H1 (cell line): ENCODE results near the gene GPR160. TPM values are rescaled to one million over a fixed set of nuclear protein-coding genes. Genes with fewer than 3 reads are reported as not detected.

ENCODE experiments used
- CTCF ChIA-PET: fragments of 300-600 bp; sonication (Branson Sonifier 250); formaldehyde crosslinking; loops from one replicate; lab custom pipeline; 2021; ENCODE audit not compliant: partially characterized antibody; lab: Charles Lee
- POLR2A ChIA-PET: fragments of 300-600 bp; sonication (Branson Sonifier 250); formaldehyde crosslinking; loops from one replicate; lab custom pipeline; 2021; ENCODE audit warnings: inconsistent platforms; ENCODE audit not compliant: partially characterized antibody; lab: Charles Lee
- DNase-seq, 2 experiments: peaks; one replicate each; pipeline versions ENCODE4 v3.0.0 to v3.0.0-alpha.2; 2010 to 2022; ENCODE audit warnings: low spot score in 2 of 2, low read depth in 1 of 2, mixed read lengths in 1 of 2
- FAIRE-seq: peaks from 2 replicates; lab custom pipeline; 2011; peaks lifted over from hg19 to GRCh38; lab: Jason Lieb, UNC
- H2AFZ ChIP-seq: 2 replicates; pipeline ENCODE4 v1.8.1; 2012; ENCODE audit warnings: low read length, inconsistent platforms
- H2AK5ac ChIP-seq: 2 replicates; pipeline ENCODE4 v1.6.1; 2013; ENCODE audit warnings: low read depth, low read length
- H2BK120ac ChIP-seq: replicated peaks from 2 replicates; pipeline ENCODE3; 2013; ENCODE audit warnings: low read depth, low read length, inconsistent platforms
- H2BK12ac ChIP-seq: 2 replicates; pipeline ENCODE4 v1.6.1; 2013; ENCODE audit warnings: low read depth, low read length
- H2BK15ac ChIP-seq: 2 replicates; pipeline ENCODE4 v1.6.1; 2013; ENCODE audit warnings: low read length
- H2BK20ac ChIP-seq: 2 replicates; pipeline ENCODE4 v1.6.1; 2013; ENCODE audit warnings: low read length
- H2BK5ac ChIP-seq: 2 replicates; pipeline ENCODE4 v1.6.1; 2013; ENCODE audit warnings: low read depth, low read length
- H3K14ac ChIP-seq: 2 replicates; pipeline ENCODE4 v1.6.1; 2013; ENCODE audit warnings: inconsistent platforms; ENCODE audit not compliant: insufficient read length
- H3K18ac ChIP-seq: 2 replicates; pipeline ENCODE4 v1.6.1; 2013; ENCODE audit warnings: low read length; ENCODE audit errors: extremely low read depth
- H3K23ac ChIP-seq: 2 replicates; pipeline ENCODE4 v1.6.1; 2013; ENCODE audit warnings: inconsistent platforms; ENCODE audit not compliant: insufficient read length
- H3K23me2 ChIP-seq: 2 replicates; pipeline ENCODE4 v1.6.1; 2013; ENCODE audit warnings: low read depth, low read length
- H3K27ac ChIP-seq: 2 replicates; pipeline ENCODE4 v1.6.1; 2011; ENCODE audit warnings: low read depth, low read length, inconsistent platforms
- H3K27me3 ChIP-seq, 4 experiments: replicated peaks in 1 of 4; 1 replicate in 1 of 4; 2 replicates in 3 of 4; pipeline versions ENCODE4 v1.6.1 to v1.8.1; 2011 to 2013; ENCODE audit warnings: low read length in 3 of 4, mild to moderate bottlenecking in 3 of 4, inconsistent platforms in 2 of 4, mixed read lengths in 2 of 4, moderate library complexity in 1 of 4; ENCODE audit not compliant: control insufficient read depth in 3 of 4, insufficient read depth in 3 of 4; ENCODE audit errors: extremely low read depth in 1 of 4
- H3K36me3 ChIP-seq, 4 experiments: 2 replicates each; pipeline versions ENCODE4 v1.6.1 to v1.8.1; 2011 to 2013; ENCODE audit warnings: mild to moderate bottlenecking in 4 of 4, low read length in 3 of 4, moderate library complexity in 2 of 4, control low read depth in 1 of 4, inconsistent platforms in 1 of 4; ENCODE audit not compliant: insufficient read depth in 4 of 4, control insufficient read depth in 2 of 4
- H3K4ac ChIP-seq: replicated peaks from 2 replicates; pipeline ENCODE3; 2013; ENCODE audit warnings: low read length, low read depth, mixed read lengths, inconsistent platforms; ENCODE audit not compliant: insufficient read length
- H3K4me1 ChIP-seq, 4 experiments: replicated peaks in 1 of 4; 1 replicate in 1 of 4; 2 replicates in 3 of 4; pipeline versions ENCODE4 v1.6.1 to v1.8.1; 2011 to 2013; ENCODE audit warnings: low read length in 3 of 4, inconsistent platforms in 2 of 4, mixed read lengths in 1 of 4; ENCODE audit not compliant: insufficient read depth in 4 of 4, control insufficient read depth in 3 of 4
- H3K4me2 ChIP-seq, 2 experiments: 2 replicates each; pipeline versions ENCODE4 v1.6.1 to v1.8.1; 2011 to 2013; ENCODE audit warnings: low read depth in 2 of 2, low read length in 2 of 2, control low read depth in 1 of 2, inconsistent platforms in 1 of 2, mild to moderate bottlenecking in 1 of 2; ENCODE audit not compliant: insufficient read depth in 1 of 2
- H3K4me3 ChIP-seq, 4 experiments: fragments of 200-600, 300-600 bp in 1 of 4; sonication (generic), shearing (Covaris generic), sonication (Bioruptor Twin) in 1 of 4; 2 replicates each; pipeline versions ENCODE4 v1.5.1 to v1.8.1; 2011 to 2016; ENCODE audit warnings: low read length in 4 of 4, low read depth in 3 of 4, control low read depth in 2 of 4, inconsistent platforms in 2 of 4, mild to moderate bottlenecking in 2 of 4, mixed read lengths in 1 of 4, moderate library complexity in 1 of 4; ENCODE audit not compliant: insufficient read depth in 2 of 4; ENCODE audit errors: extremely low read depth in 1 of 4
- H3K56ac ChIP-seq: replicated peaks from 2 replicates; pipeline ENCODE3; 2013; ENCODE audit warnings: low read depth, mild to moderate bottlenecking, mixed read lengths, low read length, inconsistent platforms; ENCODE audit not compliant: insufficient read length
- H3K79me1 ChIP-seq: 2 replicates; pipeline ENCODE4 v1.6.1; 2013; ENCODE audit warnings: low read depth, low read length, control low read depth
- H3K79me2 ChIP-seq, 2 experiments: 2 replicates each; pipeline versions ENCODE4 v1.6.1 to v1.8.1; 2012 to 2013; ENCODE audit warnings: low read length in 2 of 2, mild to moderate bottlenecking in 2 of 2, inconsistent platforms in 1 of 2; ENCODE audit not compliant: insufficient read depth in 2 of 2, control insufficient read depth in 1 of 2
- H3K9ac ChIP-seq, 4 experiments: replicated peaks in 1 of 4; 1 replicate in 1 of 4; 2 replicates in 3 of 4; pipeline versions ENCODE4 v1.6.1 to v1.8.1; 2011 to 2013; ENCODE audit warnings: low read depth in 3 of 4, low read length in 3 of 4, control low read depth in 2 of 4, mild to moderate bottlenecking in 2 of 4, moderate library complexity in 2 of 4, inconsistent platforms in 1 of 4; ENCODE audit errors: extremely low read depth in 1 of 4
- H3K9me3 ChIP-seq, 2 experiments: 2 replicates each; pipeline versions ENCODE4 v1.6.1 to v1.8.1; 2012 to 2013; ENCODE audit warnings: mild to moderate bottlenecking in 2 of 2, moderate library complexity in 2 of 2, control low read depth in 1 of 2, inconsistent platforms in 1 of 2, low read depth in 1 of 2, low read length in 1 of 2, mixed read lengths in 1 of 2; ENCODE audit not compliant: insufficient read depth in 2 of 2
- H4K20me1 ChIP-seq, 2 experiments: replicated peaks in 1 of 2; 2 replicates each; pipeline versions ENCODE3 to v1.8.1; 2011 to 2013; ENCODE audit warnings: inconsistent platforms in 2 of 2, low read length in 2 of 2, mild to moderate bottlenecking in 1 of 2; ENCODE audit not compliant: insufficient read depth in 2 of 2, control insufficient read depth in 1 of 2
- H4K5ac ChIP-seq: 2 replicates; pipeline ENCODE4 v1.6.1; 2013; ENCODE audit warnings: low read length, low read depth, mixed read lengths, inconsistent platforms; ENCODE audit not compliant: insufficient read length
- H4K8ac ChIP-seq: 2 replicates; pipeline ENCODE4 v1.8.0; 2013; ENCODE audit warnings: mild to moderate bottlenecking, moderate library complexity, low read length, inconsistent platforms; ENCODE audit not compliant: insufficient read depth; ENCODE audit errors: extremely low read depth
- H4K91ac ChIP-seq: replicated peaks from 2 replicates; pipeline ENCODE3; 2013; ENCODE audit warnings: low read length, mixed read lengths, inconsistent platforms; ENCODE audit not compliant: insufficient read length
- EP300 ChIP-seq, 2 experiments: IDR thresholded peaks; 1 replicate in 1 of 2; 2 replicates in 1 of 2; pipeline ENCODE4 v1.6.1; 2011 to 2012; ENCODE audit warnings: low read depth in 2 of 2, low read length in 2 of 2, mild to moderate bottlenecking in 2 of 2, borderline replicate concordance in 1 of 2, inconsistent platforms in 1 of 2, moderate library complexity in 1 of 2
- EZH2 ChIP-seq: fragments of 200-600 bp; sonication (generic); IDR thresholded peaks from 2 replicates; pipeline ENCODE4 v1.7.1; 2012; ENCODE audit warnings: low read depth, mild to moderate bottlenecking, moderate library complexity, low read length, inconsistent platforms; ENCODE audit not compliant: severe bottlenecking
- WGBS, 2 experiments: shearing (Covaris generic) in 1 of 2; methylation state at CpG; one replicate each; pipeline versions ENCODE4 v1.1.6 to v1.1.7; 2013 to 2015; ENCODE audit warnings: low lambda C conversion rate in 2 of 2, mixed read lengths in 2 of 2, inconsistent platforms in 1 of 2, low coverage in 1 of 2, missing lambda C conversion rate in 1 of 2; ENCODE audit not compliant: insufficient replicate concordance in 2 of 2, insufficient coverage in 1 of 2, insufficient read length in 1 of 2; ENCODE audit errors: extremely low coverage in 1 of 2, missing lambda C conversion rate in 1 of 2; 5-methylcytosine and 5-hydroxymethylcytosine counted together
- polyA plus RNA-seq, 7 experiments: library from polyadenylated mRNA; depleted of rRNA in 3 of 7; stranded (reverse) in 5 of 7; unstranded in 2 of 7; fragments of >200 nt in 5 of 7; fragments of 200-250 nt in 2 of 7; gene quantifications; 1 replicate in 5 of 7; 2 replicates in 1 of 7; 4 replicates in 1 of 7; pipeline versions ENCODE4 v1.2.1 to v1.2.3, GENCODE V29; 2011 to 2013; ENCODE audit warnings: missing spikeins in 2 of 7, mixed read lengths in 2 of 7
- total RNA-seq: library from RNA; stranded (reverse); fragmentation: NEBNext Ultra II Directional; extraction: Animal tissue kit (Norgen Biotek cat#: 25700); gene quantifications from 2 replicates; pipeline ENCODE4 v1.2.1, GENCODE V29; 2021

Gene GPR160
- total and polyA plus RNA-seq, 2 of the 8 experiments (the other 6 are each of a cell fraction or from before 2014, with no cell fraction given) = 14.3 to 16.6 TPM

DNA sequence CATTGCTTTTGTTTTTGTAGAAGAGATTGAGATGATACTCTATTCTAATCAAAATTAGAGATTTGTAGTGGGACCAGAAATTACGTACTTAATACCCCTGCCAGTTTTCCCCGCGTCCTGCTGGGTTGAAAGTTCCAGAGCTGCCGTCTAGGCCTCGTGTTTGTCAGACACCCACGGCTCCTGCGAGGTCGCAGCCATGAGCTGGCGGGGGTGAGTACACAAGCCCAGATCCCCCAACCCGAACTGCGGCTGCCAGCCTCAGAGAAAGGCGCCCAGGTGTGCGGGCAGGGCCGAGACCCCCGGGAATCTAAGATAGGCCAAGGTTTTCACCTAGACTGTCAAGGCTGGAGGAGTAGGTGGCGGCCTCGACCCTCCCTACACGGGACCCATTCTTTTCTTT lies 26.3 kb downstream of the GPR160 start:
- Histone ChIP-seq H3K4ac (no peak overlapping the region), H2BK15ac (no peak overlapping the region), H3K27me3 (no peaks in the 10 kb centered on the region), H3K18ac (no peak overlapping the region), H2AFZ (no peak overlapping the region), H2BK120ac (no peak overlapping the region), H2BK20ac (no peak overlapping the region), H3K79me1 (no peaks in the 10 kb centered on the region), H2BK12ac (no peak overlapping the region), H3K56ac (no peak overlapping the region), H3K9me3 (no peaks in the 10 kb centered on the region), H2BK5ac (no peak overlapping the region), H3K27ac (no peak overlapping the region), H3K4me1 (peaks cover 2 to 7% (median 5%) of the 10 kb centered on the region in 4 experiments; a peak in 6 of 7 replicates), H3K23me2 (no peaks in the 10 kb centered on the region), H4K20me1 (no peaks in the 10 kb centered on the region), H3K4me2 (no peak overlapping the region), H3K4me3 (no peak overlapping the region), H3K23ac (no peak overlapping the region), H4K91ac (no peak overlapping the region), H3K14ac (no peak overlapping the region), H4K8ac (no peak overlapping the region), H3K79me2 (no peaks in the 10 kb centered on the region), H3K36me3 (no peaks in the 10 kb centered on the region), H3K9ac (no peak overlapping the region), H2AK5ac (no peak overlapping the region), H4K5ac (no peak overlapping the region)
- ChIA-PET CTCF (interaction anchor here (0.8 to 2.5 kb wide), 8 partner anchors 10 to 347 kb away, joined by 3 to 28 read pairs (median 4); no protein-coding TSS in a partner anchor), POLR2A (no interaction called here)
- FAIRE-seq = no peak
- WGBS, 2 experiments = 91% methylated on average over 14 of the region's 18 CpGs; no CpG with 5 or more reads in 1 of the 2 experiments
- no peak for DNase-seq
- TF ChIP-seq EZH2 (no peak), EP300 (IDR thresholded peaks at IDR 0.05; ENCODE audit: borderline replicate concordance in 1 of 2, low read depth in 2 of 2, low read length in 2 of 2) (no peak)
